Left hindlimb (tissue), 1 donor: ENCODE results near the gene RYR3.

Experiments
- DNase-seq: peaks from one replicate; pipeline ENCODE4 v3.0.0-alpha.2; 2018

The RYR3 gene

DNA sequence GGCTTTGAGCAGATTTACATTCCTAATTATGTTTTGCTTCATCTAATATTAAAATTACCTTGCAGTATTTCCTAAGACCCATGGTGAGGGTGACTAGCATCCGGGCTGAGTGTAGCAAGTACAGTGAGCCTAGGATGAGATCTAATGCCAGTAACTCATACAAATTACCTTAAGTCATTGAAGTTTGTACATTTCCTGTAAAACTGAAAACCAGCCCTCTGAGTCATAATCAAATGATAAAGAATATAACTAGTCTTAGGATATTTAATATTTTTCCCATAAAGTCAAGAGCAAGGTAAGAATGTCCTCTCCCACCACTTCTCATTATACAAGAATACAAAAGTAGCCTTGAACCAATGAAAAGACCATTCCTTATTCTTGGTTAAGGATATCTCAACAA lies 602.7 kb downstream of the RYR3 start:
- no peak for DNase-seq
